ENCODE measurements around the gene RNF41.
A peak's percentile ranks its signal among the peaks of the same experiment; 100 is the strongest.

Gene RNF41

DNA sequence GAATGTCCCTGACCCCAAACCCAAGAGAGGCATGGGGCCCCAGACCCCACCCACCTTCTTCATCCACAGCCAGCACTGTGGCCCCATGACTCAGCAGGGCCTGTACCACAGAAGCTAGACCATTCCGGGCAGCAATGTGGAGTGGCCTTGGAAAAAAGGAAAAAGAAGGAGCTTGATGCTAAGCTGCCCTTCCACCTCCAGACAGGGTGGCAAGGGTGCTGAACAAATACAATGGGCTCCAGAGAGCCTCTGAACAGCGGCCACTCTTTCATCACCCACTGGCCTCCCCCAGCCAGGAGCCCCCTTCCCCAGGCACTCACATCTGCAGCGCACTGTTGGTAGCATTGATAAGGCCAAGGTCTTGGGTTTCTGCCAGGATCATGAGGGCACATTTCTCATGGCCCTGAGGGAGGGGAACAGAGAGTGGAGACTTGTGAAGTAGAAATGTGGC is 22.0 kb upstream of the RNF41 start:
- no peak for DNase-seq (ENCODE audit: low read depth in 2 of 2)

DNA sequence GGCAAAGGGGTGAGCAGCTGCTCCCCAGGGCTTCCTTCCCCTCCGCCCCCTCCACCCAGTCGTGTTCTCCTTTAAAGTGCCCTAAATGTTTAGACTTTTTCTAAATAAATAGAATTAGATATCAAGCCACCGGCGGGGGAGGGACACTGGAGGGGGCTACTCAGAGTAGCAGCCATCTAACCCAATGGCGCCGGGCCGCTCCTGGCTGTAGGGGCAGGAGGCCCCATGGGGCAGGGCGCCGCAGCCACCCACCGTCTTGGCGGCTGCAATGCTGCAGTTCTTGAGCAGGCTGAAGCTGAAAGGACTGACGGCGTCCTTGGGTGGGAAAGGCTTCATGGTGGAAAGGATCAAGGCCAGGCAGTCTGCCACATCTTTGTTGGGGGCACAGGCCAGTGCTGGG is 21.3 kb upstream of the RNF41 start:
- no peak for DNase-seq (ENCODE audit: low read depth in 2 of 2)

DNA sequence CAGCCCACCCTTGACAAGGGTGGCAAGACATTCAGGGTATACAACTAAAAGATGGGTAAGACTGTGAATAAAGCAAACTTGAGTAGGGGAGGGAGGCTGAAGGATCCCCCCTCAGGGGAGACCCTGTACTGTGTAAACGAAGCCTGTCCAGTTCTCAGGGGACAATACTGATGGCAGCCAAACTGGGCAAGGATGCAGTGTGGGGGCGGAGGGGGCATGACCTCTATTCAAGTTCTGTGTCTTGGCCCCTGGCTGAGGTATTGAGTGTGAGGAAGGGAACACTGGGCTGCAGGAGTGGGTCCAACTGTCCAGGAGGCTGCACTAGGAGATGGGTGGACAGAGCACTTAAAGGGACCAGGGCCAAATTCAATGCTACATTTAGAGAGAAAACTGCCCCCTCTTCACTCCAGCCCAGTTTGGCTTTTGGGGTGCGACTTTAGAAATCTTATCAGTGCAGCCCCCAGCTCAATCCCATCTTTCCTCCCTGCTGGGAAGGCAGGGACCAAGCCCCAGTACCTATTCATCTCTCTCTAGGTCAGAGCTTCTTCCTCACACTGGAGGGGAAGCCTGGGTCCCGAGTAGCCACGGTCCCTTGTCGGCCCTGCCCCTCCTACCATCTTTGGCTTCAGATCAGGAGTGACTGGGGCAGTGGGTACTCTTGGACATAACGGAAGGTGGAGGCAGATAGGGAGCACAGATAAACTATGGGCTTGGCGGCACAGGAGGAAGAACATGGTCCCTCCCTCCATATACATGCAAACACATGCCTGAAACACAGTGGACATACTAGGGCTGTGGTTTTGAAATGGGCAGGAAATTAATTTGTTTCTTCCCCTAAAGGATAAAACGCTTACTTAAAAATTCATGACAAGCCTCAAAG is 19.9 kb upstream of the RNF41 start:
- no peak for DNase-seq (ENCODE audit: low read depth in 2 of 2)

DNA sequence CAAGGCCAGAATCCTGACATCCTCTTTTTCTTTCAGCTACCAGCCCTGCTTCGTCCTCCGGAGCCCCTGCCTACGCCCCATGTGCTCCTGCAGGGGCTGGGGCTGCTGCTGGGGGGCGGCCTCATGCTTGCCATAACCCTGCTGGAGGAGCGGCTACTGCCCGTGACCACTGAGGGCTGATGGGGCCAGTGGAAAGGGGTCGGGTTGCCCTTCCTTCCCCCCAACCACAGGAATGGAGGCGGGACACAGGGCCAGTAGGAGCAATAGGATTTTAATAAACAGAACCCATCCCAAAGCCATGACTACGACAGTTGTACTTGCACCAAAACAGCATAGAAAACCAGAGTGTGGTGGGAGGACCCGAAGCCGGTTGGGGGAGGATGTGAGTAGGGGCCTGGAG is 15.8 kb upstream of the RNF41 start:
- no peak for DNase-seq (ENCODE audit: low read depth in 2 of 2)

DNA sequence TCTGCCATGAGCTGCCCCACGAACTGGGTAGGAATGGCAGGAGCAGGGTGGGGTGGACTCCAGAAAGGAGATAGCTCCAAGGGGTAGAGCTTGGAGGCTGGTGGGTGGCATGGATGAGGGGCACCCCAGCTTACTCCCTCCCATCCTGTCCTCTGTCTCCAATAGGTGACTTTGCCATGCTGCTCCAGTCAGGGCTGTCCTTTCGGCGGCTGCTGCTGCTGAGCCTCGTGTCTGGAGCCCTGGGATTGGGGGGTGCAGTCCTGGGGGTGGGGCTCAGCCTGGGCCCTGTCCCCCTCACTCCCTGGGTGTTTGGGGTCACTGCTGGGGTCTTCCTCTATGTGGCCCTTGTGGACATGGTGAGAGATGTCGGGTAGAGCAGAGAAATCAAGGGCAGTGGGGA is 15.3 kb upstream of the RNF41 start:
- DNase-seq (ENCODE audit: low read depth in 2 of 2) = no peak

DNA sequence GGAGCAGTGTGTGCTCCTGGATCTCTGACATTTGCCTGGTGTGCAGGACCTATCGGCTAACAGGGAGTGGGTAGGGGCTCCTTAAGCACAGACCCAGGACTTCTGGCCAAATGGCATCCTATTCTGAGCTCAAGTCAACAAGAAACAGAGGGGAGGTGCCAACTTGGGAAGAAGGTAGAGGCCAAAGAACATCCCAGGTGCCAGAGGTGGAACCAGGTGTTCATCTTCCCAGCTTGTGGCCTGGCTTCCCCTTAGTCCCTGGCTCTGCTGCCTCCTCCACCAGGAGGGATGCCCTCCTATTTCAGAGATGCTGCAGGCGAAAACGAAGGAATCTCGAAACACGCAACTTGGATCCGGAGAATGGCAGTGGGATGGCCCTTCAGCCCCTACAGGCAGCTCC is 14.4 kb upstream of the RNF41 start:
- DNase-seq (ENCODE audit: low read depth in 2 of 2) = no peak

DNA sequence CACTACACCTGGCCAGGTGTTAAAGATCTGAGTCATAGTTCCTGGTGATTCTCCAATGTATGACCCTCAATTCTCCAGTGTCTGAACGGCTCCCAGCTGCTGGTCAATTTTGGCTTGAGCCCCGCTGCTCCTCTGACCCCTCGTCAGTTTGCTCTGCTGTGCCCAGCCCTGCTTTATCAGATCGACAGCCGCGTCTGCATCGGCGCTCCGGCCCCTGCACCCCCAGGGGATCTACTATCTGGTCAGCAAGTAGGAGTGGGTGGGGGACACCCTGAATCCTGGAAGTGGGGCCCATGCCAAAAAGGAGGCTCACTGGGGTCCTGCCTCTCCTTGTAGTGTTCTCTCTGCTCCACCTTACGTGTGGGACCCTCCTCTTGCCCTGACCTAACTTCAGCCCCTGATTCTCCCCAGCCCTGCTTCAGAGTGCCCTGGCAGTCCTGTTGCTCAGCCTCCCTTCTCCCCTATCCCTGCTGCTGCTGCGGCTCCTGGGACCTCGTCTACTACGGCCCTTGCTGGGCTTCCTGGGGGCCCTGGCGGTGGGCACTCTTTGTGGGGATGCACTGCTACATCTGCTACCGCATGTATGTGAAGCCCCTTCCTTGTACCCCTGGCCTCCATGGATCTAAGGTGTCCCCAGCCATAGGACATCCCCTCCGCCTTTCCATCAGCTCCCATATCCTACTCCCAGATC is 13.2 kb upstream of the RNF41 start:
- DNase-seq (ENCODE audit: low read depth in 2 of 2) = no peak

DNA sequence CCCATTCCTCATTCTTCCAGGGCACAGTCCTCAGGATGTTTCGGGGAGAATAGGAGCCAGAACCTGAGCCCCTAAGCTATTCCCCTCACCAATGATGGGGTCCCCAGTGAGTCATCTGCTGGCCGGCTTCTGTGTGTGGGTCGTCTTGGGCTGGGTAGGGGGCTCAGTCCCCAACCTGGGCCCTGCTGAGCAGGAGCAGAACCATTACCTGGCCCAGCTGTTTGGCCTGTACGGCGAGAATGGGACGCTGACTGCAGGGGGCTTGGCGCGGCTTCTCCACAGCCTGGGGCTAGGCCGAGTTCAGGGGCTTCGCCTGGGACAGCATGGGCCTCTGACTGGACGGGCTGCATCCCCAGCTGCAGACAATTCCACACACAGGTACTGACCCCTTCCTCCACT is 9.5 kb upstream of the RNF41 start:
- DNase-seq (ENCODE audit: low read depth in 2 of 2) = no peak

DNA sequence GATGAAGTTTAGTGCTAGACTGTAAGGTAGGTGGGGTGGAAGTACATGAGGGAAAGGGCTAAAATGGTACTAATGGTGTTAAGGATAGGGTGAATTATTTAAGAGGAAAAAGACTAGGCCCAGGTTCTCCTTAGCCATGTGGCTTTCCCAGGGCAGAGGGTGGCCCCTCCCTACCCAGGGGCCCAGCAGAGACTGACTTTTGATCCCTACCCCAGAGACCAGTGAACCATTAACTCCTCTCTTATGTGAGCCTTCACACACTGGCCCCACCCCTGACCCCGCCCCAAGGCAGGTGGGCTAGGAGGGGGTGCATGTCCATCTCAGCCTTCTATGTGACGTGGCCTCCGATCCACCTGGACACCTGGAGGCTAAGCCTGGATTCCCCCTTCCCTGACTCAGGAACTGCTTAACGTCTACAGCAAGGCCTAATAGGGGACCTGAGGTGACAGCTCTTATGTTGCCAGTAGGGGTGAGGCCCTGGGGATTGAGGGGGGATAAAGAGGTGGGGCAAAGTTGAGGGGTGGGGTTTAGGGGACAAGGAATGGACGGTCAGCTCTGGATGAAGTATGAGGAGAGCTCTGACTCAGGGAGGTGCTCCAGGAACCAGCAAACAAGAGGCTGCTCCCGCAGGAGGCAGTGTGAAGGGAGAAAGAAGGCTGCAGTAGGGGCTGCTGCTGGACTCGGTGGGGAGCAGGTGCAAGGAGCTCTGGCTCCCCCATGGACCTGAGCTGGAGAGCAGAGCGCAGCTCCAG is 8.9 kb upstream of the RNF41 start:
- DNase-seq (ENCODE audit: low read depth in 2 of 2) = no peak

DNA sequence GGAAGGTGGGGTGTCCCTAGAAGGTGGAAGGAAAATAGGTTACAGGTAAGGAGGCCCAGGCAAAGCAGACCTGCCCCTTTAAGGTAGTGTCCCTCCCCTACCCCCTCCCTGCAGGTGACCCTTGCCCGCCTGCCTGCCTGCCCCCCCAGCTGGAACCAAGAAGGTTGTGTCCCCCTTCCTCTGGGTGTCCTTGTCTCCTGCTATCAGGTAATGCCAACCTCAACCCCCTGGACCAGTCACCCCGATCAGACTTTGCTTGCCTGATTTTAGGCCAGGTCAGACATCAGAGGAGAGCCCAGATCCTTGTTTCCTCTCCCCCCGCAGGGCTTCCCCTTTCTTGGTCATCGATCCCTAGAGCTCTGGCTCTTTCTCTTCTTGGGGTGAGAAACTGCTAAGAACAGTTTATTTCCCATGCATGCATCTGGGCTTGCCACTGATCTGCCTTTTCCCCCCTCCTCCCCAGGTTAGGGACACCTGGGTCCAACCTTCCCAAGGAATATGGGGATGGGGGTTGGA is 8.3 kb upstream of the RNF41 start, which contains the start of gene SLC39A5:
SLC39A5 (plus strand) TSS at position 136 of the 516 bp plus-strand sequence. CDS start 1,224 bp downstream, outside the sequence.
- no peak for DNase-seq (ENCODE audit: low read depth in 2 of 2)

DNA sequence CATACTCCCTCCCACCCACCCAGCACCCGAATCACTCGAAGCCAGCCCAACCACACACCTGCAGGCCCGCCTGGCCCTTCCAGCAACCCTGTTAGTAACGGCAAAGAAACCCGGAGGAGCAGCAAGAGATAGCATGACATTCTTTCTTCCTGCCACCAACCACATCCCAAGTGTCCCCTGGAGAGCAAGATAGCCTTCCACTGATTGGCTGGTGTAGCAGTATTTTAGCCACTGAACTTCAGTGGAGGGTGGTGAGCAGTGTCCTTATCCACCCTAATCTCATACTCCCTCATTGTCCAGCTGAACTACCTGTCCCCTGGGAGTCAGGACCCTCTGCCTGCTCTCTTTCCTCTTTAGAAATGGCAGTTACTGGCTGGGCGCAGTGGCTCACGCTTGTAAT is 7.4 kb upstream of the RNF41 start:
- DNase-seq (ENCODE audit: low read depth in 2 of 2) = no peak

DNA sequence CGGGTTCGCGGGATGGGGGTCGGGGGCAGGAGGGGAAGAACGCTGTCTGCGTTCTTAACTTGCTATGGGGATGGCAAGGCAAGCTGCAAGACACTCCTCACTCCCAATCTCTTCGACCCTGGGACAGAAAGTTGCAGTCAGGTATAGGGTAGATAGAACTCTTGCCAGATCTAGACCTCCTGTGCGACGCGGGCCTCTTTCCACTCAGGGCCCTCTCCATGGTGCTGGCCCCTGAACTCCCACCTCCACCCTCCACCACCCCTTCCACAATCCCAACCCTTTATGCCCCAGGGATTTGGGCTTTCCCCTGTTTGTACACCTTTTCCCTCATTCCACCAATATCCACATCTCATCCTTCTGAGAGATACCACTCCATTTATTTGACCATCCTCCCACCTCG is 3.2 kb upstream of the RNF41 start:
- DNase-seq (ENCODE audit: low read depth in 2 of 2) = no peak

DNA sequence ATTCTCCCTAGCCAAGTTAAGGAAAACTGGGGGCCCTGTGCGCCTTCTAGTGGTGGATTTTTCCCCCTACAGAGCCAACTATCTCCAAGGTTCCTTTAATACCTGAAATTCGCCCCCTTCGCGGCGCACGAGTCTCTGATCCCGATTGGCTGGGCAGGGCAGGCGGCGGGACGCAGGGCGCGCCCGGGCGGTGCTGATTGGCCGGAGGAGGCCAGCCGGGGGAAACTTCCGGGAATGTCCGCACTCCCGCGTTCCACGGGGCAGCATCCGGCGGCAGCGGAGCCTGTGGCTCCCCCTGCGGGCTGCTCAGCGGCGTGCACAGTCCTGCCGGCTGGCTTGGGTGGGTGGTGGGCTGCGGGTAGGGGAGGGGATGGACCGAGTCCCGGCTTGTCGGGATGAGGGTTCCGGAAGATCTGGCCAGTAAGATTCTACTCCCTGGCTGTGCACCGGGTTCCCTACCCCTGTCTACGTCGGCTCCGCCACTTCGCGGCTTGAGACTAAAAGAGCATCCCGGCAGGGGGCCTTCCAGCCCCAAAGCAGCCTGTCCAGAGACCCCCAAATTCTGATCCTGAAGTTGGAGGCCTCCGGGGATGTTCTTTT is 2.5 kb upstream of the RNF41 start, which contains the start of gene NABP2:
NABP2 (plus strand) TSS at position 241 of the 600 bp plus-strand sequence. CDS start 515 bp downstream, outside the sequence.
- peak; percentile 85 to 92 for DNase-seq (ENCODE audit: low read depth in 2 of 2)

DNA sequence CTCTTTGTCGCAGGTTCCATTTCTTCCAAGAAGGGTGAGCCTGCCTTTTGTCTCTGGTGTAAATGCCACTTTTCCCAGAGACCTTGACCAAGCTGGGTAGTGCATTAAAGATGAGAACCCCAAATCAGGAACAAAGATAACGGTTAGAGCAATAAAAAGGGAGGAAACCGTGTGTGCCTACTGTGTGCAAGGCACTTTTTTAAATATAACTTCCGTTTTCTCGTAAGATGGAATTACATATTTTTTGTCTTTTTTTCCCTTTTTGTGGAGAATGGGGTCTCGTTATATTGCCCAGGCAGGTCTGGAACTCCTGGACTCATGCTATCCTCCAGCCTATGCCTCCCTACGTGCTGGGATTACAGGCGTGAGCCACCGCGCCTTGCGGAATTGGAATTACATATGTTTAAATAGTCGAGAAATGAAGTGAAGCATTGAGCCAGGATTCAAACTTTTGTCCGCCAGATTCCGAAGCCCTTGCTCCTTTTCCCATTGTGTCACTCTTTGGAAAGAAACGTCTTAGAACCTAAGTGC is 1.9 kb upstream of the RNF41 start:
- DNase-seq (ENCODE audit: low read depth in 2 of 2) = no peak

DNA sequence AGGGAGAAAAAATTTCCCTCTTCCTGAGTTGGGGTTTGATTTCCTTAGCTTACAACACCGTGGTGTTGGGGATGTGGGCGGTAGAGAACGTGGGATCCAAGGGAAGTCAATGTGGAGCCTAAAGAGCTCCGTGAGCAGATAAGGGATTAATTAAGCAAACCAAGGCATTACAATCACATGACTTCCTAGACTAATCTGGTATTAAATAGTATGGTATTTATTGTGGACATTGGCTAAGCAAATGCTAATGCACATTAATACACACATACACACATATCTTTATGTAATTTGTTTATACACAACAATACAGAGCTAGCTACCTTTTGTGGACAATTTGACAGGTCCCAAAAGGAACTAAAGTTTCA is 791 bp upstream of the RNF41 start:
- DNase-seq (ENCODE audit: low read depth in 2 of 2) = no peak

DNA sequence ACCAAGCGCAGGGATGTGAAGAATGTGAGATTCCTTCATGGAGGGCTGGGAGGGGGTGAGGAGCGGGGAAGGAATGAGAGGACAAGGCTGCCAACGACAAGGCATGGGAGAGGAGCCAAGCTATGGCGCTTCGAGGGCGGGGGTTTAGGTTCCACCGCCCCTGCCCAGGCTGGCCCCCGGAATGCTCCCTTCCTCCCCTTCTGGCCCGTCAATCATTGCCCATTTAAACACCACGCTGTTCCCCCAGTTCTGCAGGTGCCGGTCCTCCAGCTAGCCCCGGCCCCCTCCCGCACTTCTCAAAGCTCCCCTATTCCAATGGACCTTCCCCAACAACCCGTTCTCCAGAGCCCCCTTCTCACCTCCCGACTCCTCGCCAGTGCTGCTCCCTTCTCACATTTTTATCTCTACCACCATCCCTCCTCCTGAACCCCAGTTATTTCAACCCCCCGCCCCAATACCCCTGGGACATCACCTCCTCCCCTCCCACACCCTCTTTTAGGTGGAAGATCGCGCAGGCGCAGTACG is 428 bp downstream of the RNF41 start:
- no peak for DNase-seq (ENCODE audit: low read depth in 2 of 2)

DNA sequence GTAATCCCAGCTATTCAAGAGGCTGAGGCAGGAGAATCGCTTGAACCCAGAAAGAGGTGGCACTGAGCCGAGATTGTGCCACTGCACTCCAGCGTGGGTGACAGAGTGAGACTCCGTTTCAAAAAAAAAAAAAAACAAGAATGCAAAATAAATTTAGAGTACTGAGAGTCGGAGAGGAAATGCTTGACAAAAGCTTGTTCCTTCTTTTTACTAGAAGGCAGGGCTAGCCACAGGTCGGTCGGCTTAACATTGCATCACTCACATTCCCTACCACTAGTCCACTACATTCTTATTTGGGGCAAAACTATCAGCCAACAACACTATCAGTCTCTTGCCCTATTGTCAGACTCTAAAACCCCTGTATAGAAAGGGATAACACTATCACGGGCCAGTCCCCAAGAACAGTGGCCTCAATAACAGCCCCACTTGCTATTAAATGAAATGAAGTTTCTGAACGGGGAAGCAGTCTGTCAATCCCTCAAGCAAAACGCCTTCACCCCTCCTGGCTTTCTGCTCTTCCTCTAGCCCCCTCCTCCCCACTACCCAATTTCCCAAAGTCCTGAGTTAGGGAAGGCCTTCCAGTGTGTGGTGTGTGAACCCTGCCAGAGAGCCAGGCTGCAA is 1.0 kb downstream of the RNF41 start:
- DNase-seq (ENCODE audit: low read depth in 2 of 2) = no peak

DNA sequence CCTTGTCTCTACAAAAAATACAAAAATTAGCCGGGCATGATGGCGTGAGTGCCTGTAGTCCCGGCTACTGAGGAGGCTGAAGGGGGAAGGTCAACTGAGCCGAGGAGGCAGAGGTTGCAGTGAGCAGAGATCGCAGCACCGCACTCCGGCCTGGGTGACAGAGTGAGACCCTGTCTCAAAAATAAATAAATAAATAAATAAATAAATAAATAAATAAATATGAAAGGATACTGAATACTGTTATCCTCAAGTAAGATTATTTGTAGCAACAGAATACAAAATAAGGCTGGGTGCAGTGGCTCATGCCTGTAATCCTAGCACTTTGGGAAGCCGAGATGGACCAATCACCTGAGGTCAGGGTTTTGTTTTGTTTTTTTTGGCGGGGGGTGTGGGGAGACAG is 1.9 kb downstream of the RNF41 start:
- no peak for DNase-seq (ENCODE audit: low read depth in 2 of 2)

DNA sequence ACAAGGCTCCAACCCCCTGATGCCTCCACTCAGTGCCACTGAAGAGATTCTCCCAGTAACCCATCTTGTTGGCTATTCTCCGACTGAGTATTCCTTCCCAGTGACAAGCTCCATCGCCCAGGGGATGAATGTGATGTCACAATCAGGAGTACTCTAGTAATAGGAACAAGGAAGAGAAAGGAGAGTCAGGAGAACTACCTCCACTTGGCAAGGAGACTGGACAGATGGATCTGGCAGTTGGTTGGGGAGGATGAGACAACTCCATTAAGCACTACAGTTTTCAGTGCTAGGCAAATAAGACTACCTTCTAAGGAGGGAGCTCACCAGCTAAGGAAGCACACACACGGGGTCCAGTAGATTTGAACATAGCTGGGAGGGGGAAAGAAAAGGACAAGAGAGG is 5.3 kb downstream of the RNF41 start:
- DNase-seq (ENCODE audit: low read depth in 2 of 2) = no peak

DNA sequence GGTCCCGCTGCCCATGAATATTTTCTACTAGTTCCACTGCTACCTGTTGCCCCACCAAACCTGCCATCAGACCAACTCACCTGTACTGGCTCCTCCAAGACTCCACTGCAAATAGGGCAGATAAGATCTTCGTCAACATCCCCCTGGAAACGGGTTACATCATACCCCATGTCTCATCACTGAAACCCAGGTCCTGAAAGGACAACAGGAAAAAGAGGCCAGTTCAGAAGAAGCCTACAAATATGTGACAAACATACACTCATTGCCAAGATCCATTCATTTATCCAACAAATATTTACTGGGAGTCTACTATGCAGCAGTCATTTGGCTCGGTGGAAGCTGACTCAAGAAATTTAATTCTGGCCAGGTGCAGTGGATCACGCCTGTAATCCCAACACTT is 7.8 kb downstream of the RNF41 start:
- no peak for DNase-seq (ENCODE audit: low read depth in 2 of 2)

DNA sequence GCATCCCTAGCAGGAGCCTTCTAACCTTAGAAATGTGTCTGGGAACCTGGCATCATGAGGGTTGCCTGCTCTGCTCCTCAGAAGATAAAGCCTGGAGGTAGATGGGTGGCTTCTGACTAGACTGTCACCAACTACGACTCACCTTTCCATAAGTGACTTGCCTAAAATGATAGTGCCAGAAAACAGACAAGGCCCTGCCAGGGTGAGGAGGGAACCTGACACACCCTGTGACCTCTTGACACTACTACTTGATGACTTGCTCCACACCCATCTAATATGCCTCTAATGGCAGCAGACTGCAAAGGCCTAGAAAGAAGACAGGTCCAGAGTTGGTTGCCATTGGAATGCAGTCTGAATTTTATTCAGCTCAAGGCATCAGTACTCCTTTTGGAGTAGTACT is 9.4 kb downstream of the RNF41 start:
- no peak for DNase-seq (ENCODE audit: low read depth in 2 of 2)

All from stimulated activated CD8-positive, alpha-beta memory T cell treated with anti-CD3 and anti-CD28 coated beads, Interleukin-7, amount 100 ng/mL, for 4 hours (primary cell).